Breast epithelium (tissue), 3 donors: Measurements from ENCODE around the gene DNMT3L.
"Not testable (repeated sequence)": the region's sequence is repeated elsewhere in the genome, so short reads cannot be mapped to it uniquely, and the experiment has no call there.

Experiments
- POLR2A ChIP-seq: fragments of 450-650 bp; IDR thresholded peaks from one replicate; pipeline ENCODE4 v1.6.1; 2016; ENCODE audit warnings: antibody characterized with exemption, mild to moderate bottlenecking, moderate library complexity
- TF ChIP-seq, protein P1 (sequence below), 3 donors: fragments of 450-650 bp; IDR thresholded peaks; one replicate each; pipeline ENCODE4 v1.5.1; 2016 to 2017; ENCODE audit warnings: antibody characterized with exemption in 3 of 3, mild to moderate bottlenecking in 3 of 3, moderate library complexity in 3 of 3

GRCh38 chr21:44211978-44212377, 49.7 kb downstream of the DNMT3L start:
- not testable (repeated sequence) for TF ChIP-seq POLR2A
- TF ChIP-seq, protein P1, sequence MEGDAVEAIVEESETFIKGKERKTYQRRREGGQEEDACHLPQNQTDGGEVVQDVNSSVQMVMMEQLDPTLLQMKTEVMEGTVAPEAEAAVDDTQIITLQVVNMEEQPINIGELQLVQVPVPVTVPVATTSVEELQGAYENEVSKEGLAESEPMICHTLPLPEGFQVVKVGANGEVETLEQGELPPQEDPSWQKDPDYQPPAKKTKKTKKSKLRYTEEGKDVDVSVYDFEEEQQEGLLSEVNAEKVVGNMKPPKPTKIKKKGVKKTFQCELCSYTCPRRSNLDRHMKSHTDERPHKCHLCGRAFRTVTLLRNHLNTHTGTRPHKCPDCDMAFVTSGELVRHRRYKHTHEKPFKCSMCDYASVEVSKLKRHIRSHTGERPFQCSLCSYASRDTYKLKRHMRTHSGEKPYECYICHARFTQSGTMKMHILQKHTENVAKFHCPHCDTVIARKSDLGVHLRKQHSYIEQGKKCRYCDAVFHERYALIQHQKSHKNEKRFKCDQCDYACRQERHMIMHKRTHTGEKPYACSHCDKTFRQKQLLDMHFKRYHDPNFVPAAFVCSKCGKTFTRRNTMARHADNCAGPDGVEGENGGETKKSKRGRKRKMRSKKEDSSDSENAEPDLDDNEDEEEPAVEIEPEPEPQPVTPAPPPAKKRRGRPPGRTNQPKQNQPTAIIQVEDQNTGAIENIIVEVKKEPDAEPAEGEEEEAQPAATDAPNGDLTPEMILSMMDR (IDR thresholded peaks at IDR 0.05) = not testable (repeated sequence)
